NCI-H1694 treated with DMSO at 0.1 percent for 48 hours (cell line): Measurements from ENCODE around the gene TFF3.

Experiments
- DNase-seq: peaks from one replicate; lab custom pipeline; 2025; lab: John Stamatoyannopoulos, UW

Gene TFF3

DNA sequence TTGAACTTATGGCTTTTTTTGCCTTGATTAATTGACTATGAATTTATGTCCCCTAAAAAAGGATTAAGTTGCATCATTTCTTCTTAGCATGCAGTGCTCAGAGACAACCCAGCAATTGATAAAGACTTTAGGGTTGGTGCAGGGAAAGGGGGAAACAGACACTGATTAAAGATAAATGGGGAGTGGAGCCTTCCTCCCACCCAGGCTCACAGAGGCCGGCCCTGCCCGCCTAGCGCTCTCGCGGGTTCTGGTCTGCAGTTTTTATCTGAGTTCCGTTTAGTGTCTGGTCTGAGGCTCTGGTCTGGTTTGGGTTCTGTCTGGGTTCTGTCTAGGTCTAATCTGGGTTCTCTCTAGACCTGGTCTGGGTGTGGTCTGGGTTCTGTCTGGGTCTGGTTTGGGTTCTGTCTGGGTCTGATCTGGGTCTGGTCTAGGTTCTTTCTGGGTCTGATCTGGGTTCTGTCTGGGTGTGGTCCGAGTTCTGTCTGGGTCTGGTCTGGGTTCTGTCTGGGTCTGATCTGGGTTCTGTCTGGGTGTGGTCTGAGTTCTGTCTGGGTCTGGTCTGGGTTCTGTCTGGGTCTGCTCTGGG, 48.1 kb downstream of the TFF3 start:
- no peak for DNase-seq

DNA sequence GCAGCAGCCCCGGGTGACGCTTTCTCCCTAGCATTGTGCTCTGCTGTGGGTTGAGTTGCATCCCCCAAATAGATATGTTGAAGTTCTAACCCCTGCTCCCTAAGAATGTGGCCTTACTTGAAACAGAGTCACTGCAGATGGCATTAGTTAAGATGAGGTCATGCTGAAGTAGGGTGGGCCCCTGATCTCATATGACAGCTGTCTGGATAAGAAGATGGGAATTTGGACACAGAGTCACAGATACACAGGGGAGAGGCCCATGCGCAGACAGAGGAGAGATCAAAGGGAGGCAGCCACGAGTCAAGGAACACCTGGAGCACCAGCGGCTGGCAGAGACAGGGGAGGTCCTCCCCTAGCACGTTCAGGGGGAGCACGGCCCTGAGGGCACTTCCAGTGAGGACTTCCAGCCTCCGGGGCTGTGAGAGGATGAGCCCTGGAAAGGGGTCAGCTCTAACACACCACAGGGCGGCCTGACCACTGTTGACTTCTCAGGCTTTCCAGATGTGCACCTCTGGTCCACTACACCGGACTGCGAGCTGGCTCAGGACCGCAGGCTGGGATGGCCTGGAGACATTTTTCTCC, 49.9 kb downstream of the TFF3 start:
- no peak for DNase-seq

- DNase-seq, result no peak
Observed at GRCh38 chr21:42264245-42265195, 50.7 kb downstream of the TFF3 start.

- DNase-seq, result no peak
Observed at GRCh38 chr21:42263591-42264131, 51.5 kb downstream of the TFF3 start.

GRCh38 chr21:42262831-42263231, 52.4 kb downstream of the TFF3 start:
- DNase-seq, result no peak

DNA sequence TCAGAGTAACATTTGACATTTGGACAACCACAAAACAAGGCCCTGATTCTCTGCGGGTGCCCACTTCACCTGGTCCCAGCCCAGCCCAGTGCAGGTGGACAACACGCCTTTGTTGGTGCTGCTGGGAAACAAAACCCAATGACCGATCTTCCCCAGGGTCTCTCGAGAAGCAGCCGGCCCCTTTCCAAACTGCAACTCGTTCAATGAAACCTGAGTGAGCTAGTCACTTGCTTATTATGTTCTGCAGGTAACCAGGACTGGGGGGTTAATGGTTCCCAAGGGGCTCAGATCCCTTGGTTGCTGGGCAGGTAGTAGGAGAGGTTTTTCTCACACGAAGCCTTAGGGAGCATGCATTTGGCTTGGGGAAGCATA, 53.4 kb downstream of the TFF3 start:
- DNase-seq, result no peak
